Stimulated activated naive CD8-positive, alpha-beta T cell treated with anti-CD3 and anti-CD28 coated beads, Interleukin-15, amount 100 ng/mL, for 72 hours (primary cell): Measurements from ENCODE around the gene WFS1.

ENCODE experiments used
- ATAC-seq: fragments of 150-1000 bp; cut with Tn5 transposase; 2 replicates; pipeline ENCODE4 v1.10.0; 2021; ENCODE audit warnings: mild to moderate bottlenecking, moderate library complexity
- DNase-seq, 2 donors: peaks; one replicate each; pipeline ENCODE4 v3.0.0; 2021 to 2022
- H3K27ac Mint-ChIP-seq, 2 donors: one replicate each; pipeline ENCODE4 v1.8.0; 2022; ENCODE audit warnings: mild to moderate bottlenecking in 2 of 2, mixed read lengths in 2 of 2, moderate library complexity in 2 of 2
- H3K27me3 Mint-ChIP-seq: one replicate; pipeline ENCODE4 v1.8.0; 2022; ENCODE audit warnings: mixed read lengths
- H3K4me1 Mint-ChIP-seq: one replicate; pipeline ENCODE4 v1.8.0; 2022; ENCODE audit warnings: mild to moderate bottlenecking, mixed read lengths
- H3K4me3 Mint-ChIP-seq, 2 donors: one replicate each; pipeline ENCODE4 v1.8.0; 2022; ENCODE audit warnings: mild to moderate bottlenecking in 2 of 2, mixed read lengths in 2 of 2, moderate library complexity in 1 of 2
- H3K9me3 Mint-ChIP-seq, 2 donors: one replicate each; pipeline ENCODE4 v1.8.0; 2022; ENCODE audit warnings: mixed read lengths in 2 of 2

WFS1 gene

GRCh38 chr4:6352031-6352692 lies 82.5 kb downstream of the WFS1 start:
- H3K27me3 Mint-ChIP-seq, result peaks cover 41% of the 10 kb centered on the region
- no peak for ATAC-seq
- no peaks in the 10 kb centered on the region for H3K9me3 Mint-ChIP-seq
- no peak overlapping the region for H3K27ac Mint-ChIP-seq
- H3K4me1 Mint-ChIP-seq, result no peaks in the 10 kb centered on the region
- no peak overlapping the region for H3K4me3 Mint-ChIP-seq
- no peak for DNase-seq
